ENCODE data around the gene SLC17A7. TPM values are rescaled to one million over a fixed set of nuclear protein-coding genes. Genes with fewer than 3 reads are reported as not detected.
A peak's percentile ranks its signal among the peaks of the same experiment; 100 is the strongest.

The SLC17A7 gene
- total and polyA plus RNA-seq, 2 experiments from 2014 or later, result 0.77 to 2.2 TPM

GRCh38 chr19:49400029-49400428 is 41.3 kb downstream of the SLC17A7 start:
- peak in 1 of 2 donors; percentile 36 for DNase-seq (ENCODE audit: low read depth in 1 of 2, low spot score in 1 of 2)
- Histone ChIP-seq H3K4me1 (ENCODE audit: low read depth) (peaks cover 15% of the 10 kb centered on the region), H3K4me3 (no peak overlapping the region), H3K27me3 (no peaks in the 10 kb centered on the region), H3K27ac (no peak overlapping the region), H3K36me3 (no peaks in the 10 kb centered on the region), H3K9me3 (ENCODE audit: low read depth) (no peaks in the 10 kb centered on the region)
- TF ChIP-seq CTCF (IDR thresholded peaks at IDR 0.05; ENCODE audit: low read depth, low read length), result no peak

GRCh38 chr19:49398931-49399330 is 42.4 kb downstream of the SLC17A7 start:
- TF ChIP-seq CTCF (IDR thresholded peaks at IDR 0.05; ENCODE audit: low read depth, low read length), result no peak
- Histone ChIP-seq H3K27me3 (no peaks in the 10 kb centered on the region), H3K4me1 (ENCODE audit: low read depth) (peaks cover 12% of the 10 kb centered on the region), H3K36me3 (no peaks in the 10 kb centered on the region), H3K9me3 (ENCODE audit: low read depth) (no peaks in the 10 kb centered on the region), H3K27ac (no peak overlapping the region), H3K4me3 (no peak overlapping the region)
- no peak for DNase-seq (ENCODE audit: low read depth in 1 of 2, low spot score in 1 of 2)

- H3K4me1 ChIP-seq (ENCODE audit: low read depth), result peaks cover 7% of the 10 kb centered on the region
- no peak overlapping the region for H3K4me3 ChIP-seq
- DNase-seq (ENCODE audit: low read depth in 1 of 2, low spot score in 1 of 2), result no peak
- H3K27me3 ChIP-seq, result no peaks in the 10 kb centered on the region
- no peaks in the 10 kb centered on the region for H3K36me3 ChIP-seq
- H3K27ac ChIP-seq, result no peak overlapping the region
- no peaks in the 10 kb centered on the region for H3K9me3 ChIP-seq (ENCODE audit: low read depth)
- no peak for TF ChIP-seq CTCF (IDR thresholded peaks at IDR 0.05; ENCODE audit: low read depth, low read length)
Observed at GRCh38 chr19:49398001-49398615, 43.2 kb downstream of the SLC17A7 start.

- no peaks in the 10 kb centered on the region for H3K27me3 ChIP-seq
- H3K4me3 ChIP-seq, result no peak overlapping the region
- H3K36me3 ChIP-seq, result no peaks in the 10 kb centered on the region
- no peak overlapping the region for H3K27ac ChIP-seq
- no peaks in the 10 kb centered on the region for H3K4me1 ChIP-seq (ENCODE audit: low read depth)
- no peaks in the 10 kb centered on the region for H3K9me3 ChIP-seq (ENCODE audit: low read depth)
- no peak for DNase-seq (ENCODE audit: low read depth in 1 of 2, low spot score in 1 of 2)
- no peak for TF ChIP-seq CTCF (IDR thresholded peaks at IDR 0.05; ENCODE audit: low read depth, low read length)
Observed at GRCh38 chr19:49396738-49397505, 44.4 kb downstream of the SLC17A7 start.

- H3K4me3 ChIP-seq, result no peak overlapping the region
- H3K27me3 ChIP-seq, result no peaks in the 10 kb centered on the region
- no peaks in the 10 kb centered on the region for H3K4me1 ChIP-seq (ENCODE audit: low read depth)
- H3K36me3 ChIP-seq, result no peaks in the 10 kb centered on the region
- no peak overlapping the region for H3K27ac ChIP-seq
- no peaks in the 10 kb centered on the region for H3K9me3 ChIP-seq (ENCODE audit: low read depth)
- TF ChIP-seq CTCF (IDR thresholded peaks at IDR 0.05; ENCODE audit: low read depth, low read length), result no peak
- DNase-seq (ENCODE audit: low read depth in 1 of 2, low spot score in 1 of 2), result peak in 1 of 2 donors; percentile 39
Observed at GRCh38 chr19:49395581-49396407, 45.5 kb downstream of the SLC17A7 start.
